Pons (tissue), 1 donor: ENCODE data around the gene KIF26B.
"Not testable (repeated sequence)": the region's sequence is repeated elsewhere in the genome, so short reads cannot be mapped to it uniquely, and the experiment has no call there.

Experiments
- DNase-seq: peaks from one replicate; pipeline ENCODE4 v3.0.0-alpha.2; 2016; ENCODE audit warnings: low spot score

KIF26B gene

DNA sequence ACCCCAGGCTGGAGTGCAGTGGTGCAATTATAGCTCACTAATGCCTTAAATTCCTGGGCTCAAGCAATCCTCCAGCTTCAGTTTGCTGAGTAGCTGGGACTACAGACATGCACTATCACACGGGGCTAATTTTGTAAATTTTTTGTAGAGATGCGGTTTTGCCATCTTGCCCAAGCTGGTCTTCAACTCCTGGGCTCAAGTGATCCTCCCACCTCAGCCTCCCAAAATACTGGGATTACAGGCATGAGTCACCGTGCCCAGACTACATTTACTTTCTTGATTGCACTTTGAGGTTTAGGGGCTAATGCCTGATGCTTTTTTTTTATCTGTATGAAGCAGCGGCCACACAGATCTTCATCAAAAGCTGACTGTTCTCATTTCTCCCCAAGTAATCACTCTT lies 124.6 kb downstream of the KIF26B start:
- no peak for DNase-seq

DNA sequence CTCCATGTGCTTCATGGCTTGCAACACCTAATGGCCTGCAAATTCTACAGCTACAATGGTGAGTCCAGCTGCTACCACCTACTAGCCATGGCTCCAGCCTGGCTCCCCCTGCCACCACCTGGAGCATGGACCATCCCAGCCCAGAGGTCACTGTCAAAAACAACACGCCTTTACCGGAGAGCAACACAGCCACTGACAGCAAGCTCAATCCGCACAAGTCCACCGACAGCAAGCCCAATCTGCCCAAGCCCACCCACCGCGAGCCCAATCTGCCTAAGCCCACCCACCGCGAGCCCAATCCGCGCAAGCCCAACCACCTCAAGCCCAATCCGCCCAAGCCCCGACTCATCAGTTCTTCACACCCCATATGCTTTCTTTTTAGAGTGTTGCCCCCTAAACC lies 128.2 kb downstream of the KIF26B start:
- no peak for DNase-seq

- no peak for DNase-seq
Observed at GRCh38 chr1:245285168-245285567, 130.4 kb downstream of the KIF26B start.

DNA sequence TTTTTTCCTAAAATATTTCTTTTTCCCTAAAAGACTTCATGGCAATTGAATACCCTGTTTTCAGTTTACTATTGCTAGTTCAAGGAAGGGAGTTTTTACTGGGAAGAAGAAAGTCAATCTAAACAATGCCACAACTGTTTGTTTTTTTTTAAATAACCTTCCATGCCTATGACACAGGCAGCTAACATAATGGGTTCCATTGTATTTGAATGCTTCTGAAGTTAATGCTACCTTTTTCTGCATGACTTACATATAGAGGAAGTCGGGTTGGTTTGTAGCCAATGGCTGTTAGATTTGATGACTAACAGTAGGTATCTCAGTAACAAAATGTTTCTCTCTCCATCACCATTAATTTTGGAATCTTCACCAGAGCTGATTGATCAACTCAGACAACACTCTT lies 134.0 kb downstream of the KIF26B start:
- no peak for DNase-seq

DNA sequence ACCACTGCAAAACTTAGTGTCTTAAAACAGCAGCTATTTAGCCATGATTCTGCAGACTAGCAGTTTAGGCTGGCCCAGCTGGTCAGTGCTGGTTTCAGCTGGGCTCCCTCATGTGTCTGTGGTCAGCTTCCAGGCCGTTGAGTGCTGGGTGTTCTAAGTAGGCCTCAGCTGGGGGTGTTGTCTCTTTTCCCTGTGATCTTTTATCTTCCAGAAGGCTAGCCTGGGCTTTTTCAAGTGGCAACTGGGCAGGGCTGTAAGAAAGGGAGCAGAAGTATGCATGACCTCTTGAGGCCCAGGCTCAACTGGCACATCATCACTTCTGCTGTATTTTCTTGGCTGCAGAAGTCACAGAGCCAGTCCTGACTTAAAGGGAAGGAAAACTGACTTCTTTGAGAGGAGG lies 136.1 kb downstream of the KIF26B start:
- DNase-seq: no peak

DNA sequence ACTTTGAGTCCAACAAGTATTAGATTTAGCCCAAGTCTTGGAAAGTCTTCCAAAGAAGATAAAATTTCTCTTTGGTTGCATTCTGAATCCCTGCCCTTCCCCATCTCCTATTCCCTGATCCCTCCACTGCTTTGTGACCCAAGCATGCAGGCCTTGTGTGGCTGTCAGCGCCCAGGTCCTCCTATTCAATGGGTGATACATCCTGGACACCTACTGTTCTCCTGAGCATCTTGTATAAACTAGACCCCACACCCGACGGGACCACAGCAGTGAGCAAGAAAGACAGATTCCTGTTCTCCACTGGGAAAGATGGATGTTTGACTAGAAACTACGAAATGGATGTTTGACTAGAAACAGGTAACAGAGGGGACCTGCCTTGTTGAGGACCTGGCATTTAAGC lies 136.6 kb downstream of the KIF26B start:
- DNase-seq: no peak

DNA sequence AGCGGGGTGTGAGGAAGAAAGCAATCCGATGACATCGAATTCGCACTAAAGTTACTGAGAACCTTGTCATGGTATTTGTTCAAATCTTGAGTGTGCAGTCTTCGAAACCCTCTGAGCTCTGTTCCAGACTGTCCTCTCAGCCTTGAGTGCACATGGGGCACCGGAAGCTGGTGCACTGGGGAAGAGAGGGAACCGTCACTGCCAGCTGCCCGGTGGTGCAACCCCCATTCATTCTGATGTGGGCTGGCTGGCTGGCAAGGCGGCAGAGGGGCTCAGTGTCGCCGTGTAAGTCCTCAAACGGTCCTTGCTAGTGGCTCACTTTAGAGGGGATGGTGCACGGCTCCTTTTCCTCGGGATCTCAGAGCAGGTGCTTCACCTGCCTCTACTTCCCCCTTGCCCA lies 137.4 kb downstream of the KIF26B start:
- DNase-seq: no peak

DNA sequence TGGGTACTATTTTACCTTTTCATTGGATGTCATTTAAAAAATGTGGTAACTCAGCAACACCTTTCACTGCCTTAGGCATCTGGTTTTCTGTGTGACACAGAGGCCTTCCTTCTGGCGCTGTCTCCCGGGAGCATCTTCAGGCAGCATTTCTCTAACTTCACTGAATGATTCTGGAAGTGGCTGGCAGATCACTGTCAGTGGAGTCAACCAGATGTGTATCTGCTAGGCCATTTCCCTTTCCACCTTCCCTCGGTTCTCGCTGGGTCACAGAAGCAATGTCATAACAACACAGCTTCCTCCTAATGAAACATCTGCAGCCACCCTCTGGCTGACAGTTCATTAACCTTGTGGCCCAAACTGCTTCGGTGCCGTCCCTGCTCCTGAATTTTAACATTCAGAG lies 137.8 kb downstream of the KIF26B start:
- no peak for DNase-seq

GRCh38 chr1:245294020-245294419 lies 139.2 kb downstream of the KIF26B start:
- DNase-seq: no peak

DNA sequence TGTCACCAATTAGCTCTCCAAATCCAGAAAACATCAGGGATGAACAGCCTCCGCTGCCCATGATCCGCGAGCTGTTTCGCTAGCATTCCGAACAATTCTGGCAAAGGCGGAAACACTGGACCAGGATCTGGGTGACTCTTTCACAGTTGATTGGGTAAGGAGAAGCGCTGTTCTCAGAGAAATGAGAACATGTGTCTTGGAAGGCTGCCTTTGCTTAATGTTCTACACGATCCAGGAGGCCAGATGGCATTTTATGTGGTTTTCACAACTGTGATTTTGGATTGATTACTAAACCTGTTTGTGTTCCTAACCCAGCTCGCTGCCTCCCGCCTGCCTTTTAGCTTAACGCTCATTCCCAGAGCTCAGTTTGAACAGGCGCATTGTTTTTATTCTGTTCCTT lies 144.0 kb downstream of the KIF26B start:
- DNase-seq: peak; percentile 49

GRCh38 chr1:245301162-245301580 lies 146.4 kb downstream of the KIF26B start:
- no peak for DNase-seq

- DNase-seq: no peak
Observed at GRCh38 chr1:245301921-245302320, 147.1 kb downstream of the KIF26B start.

DNA sequence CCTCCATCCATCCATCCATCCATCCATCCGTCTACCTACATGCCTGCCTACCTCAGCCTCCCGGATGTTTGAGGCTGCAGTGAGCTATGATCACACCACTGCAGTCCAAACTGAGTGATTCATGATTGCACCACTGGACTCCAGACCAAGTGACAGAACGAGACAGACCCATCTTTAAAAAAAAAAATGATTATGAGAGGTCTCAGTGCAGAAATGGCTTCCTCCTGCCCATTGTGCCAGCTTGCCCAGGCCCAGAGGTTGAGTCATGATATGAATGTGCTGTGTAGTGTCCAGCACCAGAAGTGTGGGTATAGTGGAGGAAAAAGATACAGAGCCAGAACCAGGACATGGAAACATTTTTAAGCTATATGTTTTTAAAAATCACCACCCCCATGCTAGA lies 149.9 kb downstream of the KIF26B start:
- no peak for DNase-seq

DNA sequence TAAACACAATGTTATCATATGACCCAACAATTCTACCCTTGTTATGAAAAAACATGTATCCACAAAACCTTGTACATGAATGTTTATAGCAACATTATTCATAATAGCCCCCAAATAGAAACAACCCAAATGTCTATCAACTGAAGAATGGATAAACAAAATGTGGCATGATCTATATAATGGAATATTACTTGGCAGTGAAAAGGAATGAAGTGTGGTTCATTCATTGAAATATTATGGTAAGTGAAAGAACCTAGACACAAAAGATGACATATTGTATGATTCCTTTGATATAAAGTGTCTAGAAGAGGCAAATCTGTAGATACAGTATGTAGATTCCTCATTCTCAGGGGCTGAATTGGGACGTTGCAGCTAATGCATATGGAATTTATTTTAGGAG lies 151.2 kb downstream of the KIF26B start:
- DNase-seq: no peak

- no peak for DNase-seq
Observed at GRCh38 chr1:245306628-245307410, 152.0 kb downstream of the KIF26B start.

DNA sequence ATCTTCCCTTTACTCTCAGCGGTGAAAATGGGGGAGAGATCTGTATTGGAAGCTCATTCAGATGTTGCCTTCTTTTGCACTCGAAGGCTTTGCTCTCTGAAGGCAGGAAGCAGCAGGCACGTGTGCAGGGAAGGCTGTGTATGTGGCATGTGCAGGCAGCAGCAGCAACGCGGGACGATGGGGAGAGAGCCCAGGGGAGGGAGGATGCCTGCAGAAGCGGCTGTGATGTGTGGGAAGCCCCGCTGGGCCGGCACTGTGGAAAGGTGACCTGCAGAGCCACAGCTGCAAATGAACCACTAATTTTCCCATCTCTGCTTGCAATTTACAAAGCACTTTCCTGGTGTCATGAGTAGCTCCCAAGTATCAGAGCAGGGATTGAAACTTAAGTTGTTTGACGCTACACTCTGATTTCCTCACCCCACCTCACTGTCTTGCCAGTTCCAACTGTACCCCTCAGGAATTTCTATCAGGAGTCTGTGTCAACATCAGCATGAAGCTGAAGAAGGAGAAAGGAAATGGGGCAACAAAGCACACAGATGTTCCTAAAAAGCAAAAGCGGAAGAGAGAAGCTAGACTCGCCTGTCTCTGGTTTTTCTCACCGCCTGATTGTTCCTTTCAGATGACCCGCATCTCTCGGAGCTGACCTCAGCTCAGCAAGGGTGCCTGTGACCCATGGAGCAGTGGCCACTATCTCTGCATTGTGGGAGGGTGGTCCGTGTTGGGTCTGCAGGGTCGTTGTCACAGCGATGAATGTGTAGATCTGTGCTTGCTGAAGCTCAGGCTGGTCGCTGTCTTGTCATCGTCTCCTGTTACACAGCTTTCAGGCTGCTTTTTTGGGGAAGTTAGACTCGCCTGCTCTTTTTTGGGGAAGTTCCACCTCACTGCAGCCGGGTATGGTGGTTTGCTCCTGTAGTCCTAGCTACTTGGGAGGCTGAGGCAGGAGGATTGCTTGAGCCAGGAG lies 156.1 kb downstream of the KIF26B start:
- DNase-seq: peak; percentile 65

DNA sequence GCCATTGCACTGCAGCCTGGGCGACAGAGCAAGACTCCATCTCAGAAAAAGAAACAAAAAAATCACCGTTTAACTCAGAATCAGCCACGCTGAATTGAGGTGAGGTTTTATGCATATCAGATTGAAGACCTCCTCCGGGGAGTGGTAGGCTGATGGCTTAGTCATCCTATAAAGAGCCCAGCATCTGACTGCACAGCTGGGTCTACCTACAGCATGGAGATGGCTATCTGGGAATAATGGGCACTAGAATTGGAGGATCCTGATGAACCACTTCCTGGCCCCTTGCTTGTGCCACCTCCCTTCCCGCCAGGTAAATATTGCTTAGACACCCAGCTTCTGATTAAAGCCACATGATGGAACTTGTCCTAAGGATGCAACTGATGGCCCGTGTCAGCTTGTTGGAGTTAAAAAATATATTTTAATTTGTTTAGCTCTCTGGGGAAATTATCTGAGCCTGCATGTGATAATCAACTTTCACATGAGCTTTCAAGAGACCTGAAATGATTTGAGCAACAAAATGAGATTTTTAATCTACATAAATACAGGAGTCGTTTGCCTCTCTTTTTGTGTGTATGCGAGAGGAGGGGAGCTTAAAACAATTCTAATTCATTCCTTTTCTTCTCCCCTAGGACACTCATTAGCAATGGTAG lies 157.2 kb downstream of the KIF26B start:
- DNase-seq: no peak

DNA sequence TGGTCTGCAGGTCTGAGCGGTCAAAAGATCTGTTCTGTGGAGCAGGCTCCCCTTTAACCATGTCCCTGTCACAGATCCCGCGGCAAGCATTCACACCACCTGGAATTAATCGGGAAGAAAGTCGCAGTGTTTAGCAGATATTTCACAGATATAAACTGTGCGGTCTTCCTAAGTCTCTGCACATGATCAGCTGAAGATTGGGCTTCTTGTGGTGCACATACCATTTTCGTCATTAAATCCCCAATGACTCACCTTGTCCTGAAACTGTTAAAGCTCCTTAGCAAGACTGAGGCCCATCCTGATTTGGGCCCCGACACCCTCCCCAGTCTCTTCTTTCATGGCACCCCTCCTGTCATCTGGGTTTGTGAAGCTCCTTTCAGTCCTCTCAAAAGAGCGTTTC lies 158.8 kb downstream of the KIF26B start:
- no peak for DNase-seq

GRCh38 chr1:245316784-245317183 lies 162.0 kb downstream of the KIF26B start:
- DNase-seq: no peak

DNA sequence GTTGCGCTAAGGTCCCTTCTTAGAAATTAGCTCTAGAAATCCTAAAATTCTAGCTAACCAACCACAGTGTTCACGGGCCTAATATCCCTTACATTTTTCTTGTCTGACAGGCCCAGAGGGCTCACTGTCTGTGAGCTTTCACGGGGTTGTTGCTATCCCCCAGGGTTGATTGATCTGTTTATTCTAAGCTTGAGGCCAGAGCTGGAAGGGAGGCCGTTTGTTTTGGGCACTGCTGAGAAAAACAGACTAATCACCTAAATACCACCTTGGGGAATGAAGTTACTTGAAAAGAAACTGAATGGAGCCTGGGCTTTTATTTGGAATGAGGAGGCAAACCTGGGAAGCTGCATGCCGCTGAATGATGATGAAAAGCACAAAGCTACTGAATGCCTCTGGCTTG lies 162.4 kb downstream of the KIF26B start:
- DNase-seq: no peak

- no peak for DNase-seq
Observed at GRCh38 chr1:245319094-245319493, 164.3 kb downstream of the KIF26B start.

DNA sequence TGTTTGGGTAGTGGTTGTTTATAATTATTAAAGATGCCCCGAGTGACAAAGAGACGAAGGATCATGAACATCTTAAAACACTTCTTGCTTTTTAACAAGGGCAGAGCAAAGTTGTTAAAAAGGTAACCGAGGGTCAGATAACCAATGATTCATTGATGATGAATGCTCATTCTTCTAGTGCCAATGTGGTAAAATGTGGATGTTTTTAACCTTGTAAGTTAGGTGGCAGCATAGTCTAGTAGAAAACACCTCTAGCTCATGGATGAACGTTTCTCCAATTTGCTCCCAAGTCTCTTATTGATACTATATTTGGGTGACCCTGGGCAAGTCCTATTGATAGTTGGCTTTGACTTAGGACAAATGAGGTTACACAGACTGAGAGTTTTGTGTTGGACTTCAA lies 167.9 kb downstream of the KIF26B start:
- DNase-seq: no peak

DNA sequence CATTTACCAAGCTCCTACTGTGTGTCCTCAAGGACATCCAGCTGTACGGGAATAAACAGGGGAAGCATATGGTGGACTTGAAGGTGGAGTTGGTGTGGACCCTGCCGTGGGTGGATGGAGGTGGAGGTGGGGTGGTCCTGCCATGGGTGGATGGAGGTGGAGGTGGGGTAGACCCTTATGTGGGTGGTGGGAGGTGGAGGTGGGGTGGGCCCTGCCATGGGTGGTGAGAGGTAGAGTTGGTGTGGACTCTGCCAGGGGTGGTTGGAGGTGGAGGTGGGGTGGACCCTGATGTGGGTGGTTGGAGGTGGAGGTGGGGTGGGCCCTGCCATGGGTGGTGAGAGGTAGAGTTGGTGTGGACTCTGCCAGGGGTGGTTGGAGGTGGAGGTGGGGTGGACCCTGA lies 169.0 kb downstream of the KIF26B start:
- DNase-seq: not testable (repeated sequence)
